ENCODE measurements around the gene NLK. TPM values are rescaled to one million over a fixed set of nuclear protein-coding genes. Genes with fewer than 3 reads are reported as not detected.
A peak's percentile ranks its signal among the peaks of the same experiment; 100 is the strongest.

Gene NLK
- total and polyA plus RNA-seq, 10 of the 15 experiments (the other 5 are each of a cell fraction or from before 2014, with no cell fraction given) = 5.0 to 22.9 (median 15.0) TPM

DNA sequence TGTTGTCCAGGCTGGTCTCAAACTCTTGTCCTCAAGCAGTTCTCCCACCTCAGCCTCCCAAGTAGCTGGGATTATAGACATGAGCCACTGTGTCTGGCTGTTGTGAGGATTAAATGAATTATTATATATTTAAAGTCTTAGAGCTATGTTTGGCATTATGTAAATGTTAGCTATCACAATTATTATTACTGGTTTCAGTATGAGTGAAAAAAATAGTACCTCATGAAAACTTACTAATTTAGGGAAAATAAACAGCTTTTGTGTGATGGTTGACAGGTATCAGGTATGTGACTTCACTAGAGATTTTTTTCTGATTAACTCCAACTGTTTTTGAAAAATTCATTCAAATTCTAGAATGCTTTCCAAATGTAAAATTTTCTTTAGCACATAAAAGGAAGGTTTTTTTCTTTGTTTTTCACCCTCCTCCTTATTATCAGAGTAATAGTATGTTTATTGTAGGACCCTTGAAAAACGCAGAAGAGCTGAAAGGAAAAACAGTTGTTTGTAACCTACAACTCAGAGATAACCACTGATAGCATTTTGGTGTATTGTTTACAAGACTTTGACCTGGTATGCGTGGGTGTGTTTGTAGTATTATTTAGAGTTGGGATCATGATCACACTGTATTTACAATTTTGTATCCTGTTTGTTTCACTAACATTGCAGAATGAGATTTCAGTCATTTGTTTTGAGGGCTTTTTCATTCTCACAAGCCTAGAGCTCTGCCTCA is 13.2 kb downstream of the NLK start (continued):
- no peak for TF ChIP-seq TCF3 (IDR thresholded peaks at IDR 0.05; ENCODE audit: borderline replicate concordance, insufficient read depth, low read depth, low read length)
- TF ChIP-seq SREBF2 (IDR thresholded peaks at IDR 0.05; ENCODE audit: low read length) = no peak
- no peak for TF ChIP-seq LARP7 (IDR thresholded peaks at IDR 0.05)
- TF ChIP-seq IKZF1 (conservative IDR thresholded peaks at IDR 0.05) = no peak
- TF ChIP-seq IKZF2 (IDR thresholded peaks at IDR 0.05) = 0 out of 4 replicates have a peak, but pooled peaks of 1 of the 2 experiments have one; percentile 12
- no peak for TF ChIP-seq TCF12 (IDR thresholded peaks at IDR 0.05; ENCODE audit: low read depth, low read length)
- TF ChIP-seq YY1 (IDR thresholded peaks at IDR 0.05; ENCODE audit: low read depth, low read length) = no peak
- no peak for TF ChIP-seq NFYA (IDR thresholded peaks at IDR 0.05; ENCODE audit: borderline replicate concordance, low read depth, low read length)
- TF ChIP-seq BACH1 (IDR thresholded peaks at IDR 0.05; ENCODE audit: borderline replicate concordance) = no peak
- TF ChIP-seq, protein P1, sequence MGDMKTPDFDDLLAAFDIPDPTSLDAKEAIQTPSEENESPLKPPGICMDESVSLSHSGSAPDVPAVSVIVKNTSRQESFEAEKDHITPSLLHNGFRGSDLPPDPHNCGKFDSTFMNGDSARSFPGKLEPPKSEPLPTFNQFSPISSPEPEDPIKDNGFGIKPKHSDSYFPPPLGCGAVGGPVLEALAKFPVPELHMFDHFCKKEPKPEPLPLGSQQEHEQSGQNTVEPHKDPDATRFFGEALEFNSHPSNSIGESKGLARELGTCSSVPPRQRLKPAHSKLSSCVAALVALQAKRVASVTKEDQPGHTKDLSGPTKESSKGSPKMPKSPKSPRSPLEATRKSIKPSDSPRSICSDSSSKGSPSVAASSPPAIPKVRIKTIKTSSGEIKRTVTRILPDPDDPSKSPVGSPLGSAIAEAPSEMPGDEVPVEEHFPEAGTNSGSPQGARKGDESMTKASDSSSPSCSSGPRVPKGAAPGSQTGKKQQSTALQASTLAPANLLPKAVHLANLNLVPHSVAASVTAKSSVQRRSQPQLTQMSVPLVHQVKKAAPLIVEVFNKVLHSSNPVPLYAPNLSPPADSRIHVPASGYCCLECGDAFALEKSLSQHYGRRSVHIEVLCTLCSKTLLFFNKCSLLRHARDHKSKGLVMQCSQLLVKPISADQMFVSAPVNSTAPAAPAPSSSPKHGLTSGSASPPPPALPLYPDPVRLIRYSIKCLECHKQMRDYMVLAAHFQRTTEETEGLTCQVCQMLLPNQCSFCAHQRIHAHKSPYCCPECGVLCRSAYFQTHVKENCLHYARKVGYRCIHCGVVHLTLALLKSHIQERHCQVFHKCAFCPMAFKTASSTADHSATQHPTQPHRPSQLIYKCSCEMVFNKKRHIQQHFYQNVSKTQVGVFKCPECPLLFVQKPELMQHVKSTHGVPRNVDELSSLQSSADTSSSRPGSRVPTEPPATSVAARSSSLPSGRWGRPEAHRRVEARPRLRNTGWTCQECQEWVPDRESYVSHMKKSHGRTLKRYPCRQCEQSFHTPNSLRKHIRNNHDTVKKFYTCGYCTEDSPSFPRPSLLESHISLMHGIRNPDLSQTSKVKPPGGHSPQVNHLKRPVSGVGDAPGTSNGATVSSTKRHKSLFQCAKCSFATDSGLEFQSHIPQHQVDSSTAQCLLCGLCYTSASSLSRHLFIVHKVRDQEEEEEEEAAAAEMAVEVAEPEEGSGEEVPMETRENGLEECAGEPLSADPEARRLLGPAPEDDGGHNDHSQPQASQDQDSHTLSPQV (IDR thresholded peaks at IDR 0.05) = no peak; the same call in 1 of the 2 replicates
- no peak for TF ChIP-seq CBX3 (IDR thresholded peaks at IDR 0.05; ENCODE audit: borderline replicate concordance, low read depth)
- TF ChIP-seq FOXM1 (IDR thresholded peaks at IDR 0.05; ENCODE audit: low read depth, low read length) = peak; percentile 72; the same call in 1 of the 2 replicates
- TF ChIP-seq RAD21 (IDR thresholded peaks at IDR 0.05; ENCODE audit: insufficient read depth, low read depth, low read length) = no peak
- no peak for TF ChIP-seq TAF1 (IDR thresholded peaks at IDR 0.05; ENCODE audit: borderline replicate concordance, low read depth, low read length)
- no peak for TF ChIP-seq ZNF622 (IDR thresholded peaks at IDR 0.05)
- no peak; a peak in 1 of 3 replicates for TF ChIP-seq EGR1 (IDR thresholded peaks at IDR 0.05; ENCODE audit: borderline replicate concordance in 1 of 2, low read depth in 2 of 2, low read length in 2 of 2)
- TF ChIP-seq EZH2 (IDR thresholded peaks at IDR 0.05; ENCODE audit: borderline replicate concordance, control insufficient read depth, low read depth, low read length) = no peak
- TF ChIP-seq CHD1 (IDR thresholded peaks at IDR 0.05; ENCODE audit: low read depth, low read length) = no peak
- TF ChIP-seq RB1 (IDR thresholded peaks at IDR 0.05; ENCODE audit: borderline replicate concordance) = no peak
- TF ChIP-seq JUND (IDR thresholded peaks at IDR 0.05; ENCODE audit: low read depth, low read length) = peak; percentile 50; the same call in 1 of the 2 replicates
- no peak for TF ChIP-seq CREB1 (IDR thresholded peaks at IDR 0.05; ENCODE audit: low read depth)
- TF ChIP-seq ESRRA (IDR thresholded peaks at IDR 0.05; ENCODE audit: low read length) = no peak
- TF ChIP-seq MEF2A (IDR thresholded peaks at IDR 0.05; ENCODE audit: insufficient read depth, low read depth, low read length) = peak; percentile 91
- no peak for TF ChIP-seq GABPA (IDR thresholded peaks at IDR 0.05; ENCODE audit: low read depth)
- TF ChIP-seq SUPT20H (IDR thresholded peaks at IDR 0.05; ENCODE audit: borderline replicate concordance, control insufficient read depth, low read depth, low read length) = no peak
- no peak for TF ChIP-seq ETV6 (conservative IDR thresholded peaks at IDR 0.05 in 1 of 2, IDR thresholded peaks at IDR 0.05 in 1 of 2; ENCODE audit: borderline replicate concordance in 1 of 2, low read depth in 1 of 2)
- 0 out of 2 replicates have a peak, but pooled peaks have one; percentile 15 for TF ChIP-seq DPF2 (IDR thresholded peaks at IDR 0.05)

All from GM12878 (cell line).